GM12878 (cell line): ENCODE results near the gene INO80E. TPM values are rescaled to one million over a fixed set of nuclear protein-coding genes. Genes with fewer than 3 reads are reported as not detected.

Experiments used
- ATAC-seq: fragments of 200-7000 bp; cut with Tn5 transposase; 3 replicates; pipeline ENCODE4 v1.9.1; 2020; ENCODE audit warnings: mild to moderate bottlenecking, moderate library complexity
- BruUV-seq: library from RNA; stranded (reverse); fragments of 400-500 nt; replicated peaks from 2 replicates; lab custom pipeline; 2021; lab: Mats Ljungman, UMichigan
- CTCF ChIA-PET: fragments of 300-600 bp; sonication (Branson Sonifier 250); formaldehyde crosslinking; extraction: SDS; loops from one replicate; lab custom pipeline; 2021; ENCODE audit warnings: inconsistent platforms; lab: Yijun Ruan, JAX
- POLR2A ChIA-PET: fragments of 350-600 bp; formaldehyde crosslinking; extraction: SDS; loops from one replicate; lab custom pipeline; 2021; ENCODE audit warnings: inconsistent platforms; lab: Charles Lee
- RAD21 ChIA-PET: fragments of 300-600 bp; sonication (Branson Sonifier 250); formaldehyde crosslinking; loops from one replicate; lab custom pipeline; 2023; ENCODE audit warnings: antibody characterized with exemption; ENCODE audit not compliant: unreplicated experiment; lab: Charles Lee
- SMC1A ChIA-PET: fragments of 300-600 bp; sonication (Branson Sonifier 250); formaldehyde crosslinking; loops from one replicate; lab custom pipeline; 2023; ENCODE audit not compliant: unreplicated experiment, uncharacterized antibody; lab: Charles Lee
- DNase-seq: peaks from one replicate; pipeline ENCODE4 v3.0.0-alpha.2; 2011; ENCODE audit warnings: low read depth, low spot score
- FAIRE-seq: peaks from 3 replicates; lab custom pipeline; 2011; peaks lifted over from hg19 to GRCh38; lab: Jason Lieb, UNC
- H2AFZ ChIP-seq: 2 replicates; pipeline ENCODE4 v1.6.0; 2011; ENCODE audit warnings: low read depth, low read length, control low read depth; ENCODE audit not compliant: control insufficient read depth
- H3K27ac ChIP-seq: 2 replicates; pipeline ENCODE4 v1.5.1; 2011; ENCODE audit warnings: control low read depth; ENCODE audit not compliant: control insufficient read depth, insufficient read depth
- H3K27me3 ChIP-seq, 2 experiments: replicated peaks in 1 of 2; 2 replicates each; pipeline versions ENCODE4 v1.6.0 to v1.6.1; 2011; ENCODE audit warnings: low read length in 1 of 2; ENCODE audit not compliant: control insufficient read depth in 2 of 2, insufficient read depth in 2 of 2
- H3K36me3 ChIP-seq, 2 experiments: 2 replicates each; pipeline ENCODE4 v1.5.1; 2011; ENCODE audit warnings: low read length in 1 of 2; ENCODE audit not compliant: control insufficient read depth in 2 of 2, insufficient read depth in 2 of 2
- H3K4me1 ChIP-seq: 2 replicates; pipeline ENCODE4 v1.6.1; 2011; ENCODE audit warnings: mild to moderate bottlenecking, low read length, moderate library complexity, mixed read lengths; ENCODE audit not compliant: control insufficient read depth, insufficient read depth
- H3K4me2 ChIP-seq: 2 replicates; pipeline ENCODE4 v1.6.0; 2011; ENCODE audit warnings: control low read depth; ENCODE audit not compliant: control insufficient read depth, insufficient read depth
- H3K4me3 ChIP-seq: fragments of 200-600 bp; sonication (generic); 2 replicates; pipeline ENCODE4 v1.5.1; 2016
- H3K79me2 ChIP-seq: 2 replicates; pipeline ENCODE4 v1.6.0; 2011; ENCODE audit warnings: low read length; ENCODE audit not compliant: control insufficient read depth, insufficient read depth
- H3K9ac ChIP-seq: 2 replicates; pipeline ENCODE4 v1.8.0; 2011; ENCODE audit warnings: low read length, control low read depth, mixed read lengths; ENCODE audit not compliant: control insufficient read depth, insufficient read depth
- H3K9me3 ChIP-seq: replicated peaks from 3 replicates; pipeline ENCODE4 v1.5.1; 2011; ENCODE audit warnings: mild to moderate bottlenecking, low read length; ENCODE audit not compliant: control insufficient read depth, insufficient read depth
- H4K20me1 ChIP-seq: 2 replicates; pipeline ENCODE4 v1.6.0; 2011; ENCODE audit not compliant: control insufficient read depth, insufficient read depth
- CBX5 ChIP-seq: sonication (generic); IDR thresholded peaks from 2 replicates; pipeline ENCODE4 v1.6.1; 2016; ENCODE audit warnings: low read depth, moderate library complexity, mild to moderate bottlenecking, inconsistent platforms
- E2F4 ChIP-seq: IDR thresholded peaks from 2 replicates; pipeline ENCODE4 v1.6.1; 2012; ENCODE audit warnings: low read depth, low read length, improper control_type of control experiment
- GABPA ChIP-seq: IDR thresholded peaks from 2 replicates; pipeline ENCODE4 v1.6.1; 2014; ENCODE audit warnings: antibody characterized with exemption, low read depth, mild to moderate bottlenecking, inconsistent platforms
- NRF1 ChIP-seq: conservative IDR thresholded peaks from 2 replicates; pipeline ENCODE4 v1.6.1; 2011; ENCODE audit warnings: mild to moderate bottlenecking, low read depth, low read length, improper control_type of control experiment
- RB1 ChIP-seq: fragments of 450-650 bp; formaldehyde crosslinking; IDR thresholded peaks from 2 replicates; pipeline ENCODE4 v1.6.1; 2017; ENCODE audit warnings: mild to moderate bottlenecking, borderline replicate concordance
- RFX5 ChIP-seq: IDR thresholded peaks from 2 replicates; pipeline ENCODE4 v1.6.1; 2011; ENCODE audit warnings: low read depth, low read length, improper control_type of control experiment
- SMAD1 ChIP-seq: fragments of 450-650 bp; IDR thresholded peaks from 2 replicates; pipeline ENCODE4 v1.6.1; 2018; ENCODE audit warnings: mild to moderate bottlenecking, low read depth; ENCODE audit not compliant: partially characterized antibody
- TBL1XR1 ChIP-seq: IDR thresholded peaks from 2 replicates; pipeline ENCODE4 v1.6.1; 2012; ENCODE audit warnings: low read depth, low read length, improper control_type of control experiment
- ZNF687 ChIP-seq: fragments of 450-650 bp; IDR thresholded peaks from 2 replicates; pipeline ENCODE4 v1.6.1; 2017; ENCODE audit warnings: mild to moderate bottlenecking, moderate library complexity
- WGBS: methylation state at CpG from one replicate; pipeline ENCODE4 v1.1.6; 2016; ENCODE audit warnings: low lambda C conversion rate; ENCODE audit not compliant: insufficient replicate concordance, insufficient coverage; ENCODE audit errors: missing lambda C conversion rate; 5-methylcytosine and 5-hydroxymethylcytosine counted together
- in situ Hi-C: fragments of 300-500 bp; cut with MboI; formaldehyde crosslinking; loops from 9 replicates; pipeline ENCODE4 v1.14.3; 2018; ENCODE audit warnings: mixed read lengths
- intact Hi-C: fragments of 100-400 bp; cut with micrococcal nuclease; formaldehyde crosslinking; loops from one replicate; pipeline ENCODE4 v1.14.2; 2022; ENCODE audit not compliant: unreplicated experiment
- polyA plus RNA-seq, 11 experiments: library from polyadenylated mRNA; depleted of rRNA in 4 of 11; unstranded in 6 of 11; stranded (reverse) in 5 of 11; fragments of >200 nt; fragmentation: Nextera tagmentation in 4 of 11; fragmentation: Illumina TruSeq in 1 of 11; extraction: Ambion mirVana in 4 of 11; extraction: Trizol in 1 of 11; gene quantifications; 1 replicate in 1 of 11; 2 replicates in 10 of 11; pipeline versions ENCODE4 v1.2.1 to v1.2.3, GENCODE V29; 2011 to 2016; ENCODE audit warnings: inconsistent platforms in 2 of 11, missing spikeins in 2 of 11, low read depth in 1 of 11
- total RNA-seq, 4 experiments: library from RNA; depleted of rRNA in 3 of 4; stranded (reverse); fragments of >200 nt in 3 of 4; fragmentation: Illumina TruSeq in 1 of 4; extraction: Trizol in 1 of 4; gene quantifications; 2 replicates each; pipeline versions ENCODE4 v1.2.1 to v1.2.3, GENCODE V29; 2013 to 2021
- TF ChIP-seq, protein P1 (sequence below): fragments of 450-650 bp; IDR thresholded peaks from 2 replicates; pipeline ENCODE4 v1.6.1; 2018; ENCODE audit warnings: borderline replicate concordance, mild to moderate bottlenecking; ENCODE audit not compliant: partially characterized antibody
- TF ChIP-seq, protein P2 (sequence below): fragments of 450-650 bp; IDR thresholded peaks from 2 replicates; pipeline ENCODE4 v1.6.1; 2018; ENCODE audit warnings: mild to moderate bottlenecking, low read depth, moderate library complexity; ENCODE audit not compliant: partially characterized antibody

The INO80E gene
- total and polyA plus RNA-seq, 10 of the 15 experiments (the other 5 are each of a cell fraction or from before 2014, with no cell fraction given): 0.39 to 74.0 (median 33.0) TPM

DNA sequence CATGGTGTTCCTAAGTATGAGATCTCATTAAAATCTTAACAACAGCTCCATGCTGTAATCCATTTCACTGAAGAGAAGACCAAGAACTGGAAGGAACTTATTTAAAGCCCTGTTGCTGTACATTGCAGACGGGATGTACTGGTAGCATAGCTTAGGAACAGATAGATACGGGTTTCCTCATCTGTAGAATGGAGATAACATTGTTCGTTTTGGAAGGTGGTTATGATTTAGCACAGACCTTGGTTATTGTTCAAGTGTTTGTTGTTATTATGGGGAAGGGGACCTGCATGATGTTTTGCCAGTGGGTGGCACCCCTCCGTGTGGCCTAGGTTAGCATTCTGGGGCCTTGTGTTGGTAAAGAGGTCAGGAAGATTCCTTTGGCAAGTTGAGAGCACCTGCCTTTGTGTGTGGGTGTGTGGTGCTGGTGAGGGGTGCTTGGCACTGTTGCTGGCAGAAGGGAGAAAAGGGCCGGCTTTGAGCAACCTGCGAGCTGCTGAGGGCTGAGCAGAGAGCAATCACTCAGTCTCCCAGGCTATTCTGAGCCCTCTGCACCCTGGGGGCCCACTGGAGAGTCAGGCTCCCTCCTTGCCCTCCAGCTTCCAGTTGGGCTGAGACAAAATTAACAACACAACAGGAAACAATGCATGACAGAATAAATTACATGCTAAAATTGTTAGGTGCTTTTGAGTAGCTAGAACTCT is 20.1 kb upstream of the INO80E start:
- peak; percentile 68 for FAIRE-seq
- in situ Hi-C loops: no loop called here
- 0 out of 3 replicates have a peak, but pooled peaks have one; percentile 4 for ATAC-seq
- Histone ChIP-seq H3K4me3 (peak overlapping the region; percentile 99), H3K9me3 (no peaks in the 10 kb centered on the region; the same call in 2 of the 3 replicates), H4K20me1 (no peaks in the 10 kb centered on the region), H2AFZ (no peak overlapping the region), H3K4me2 (peak overlapping the region; percentile 91), H3K36me3 (peaks cover 14 to 15% of the 10 kb centered on the region in 2 experiments), H3K27ac (peak overlapping the region; percentile 32), H3K9ac (peak overlapping the region; percentile 86), H3K79me2 (peaks cover 37% of the 10 kb centered on the region), H3K27me3 (no peaks in the 10 kb centered on the region), H3K4me1 (peaks cover 9% of the 10 kb centered on the region)
- WGBS: 13% methylated on average over 6 of the region's 6 CpGs
- ChIA-PET SMC1A (interaction anchor here (0.8 to 3.2 kb wide), 6 partner anchors 10 to 119 kb away, joined by 3 to 11 read pairs (median 3); partner anchors contain the start of gene TMEM219), CTCF (interaction anchor here (0.5 to 2.8 kb wide), 17 partner anchors 13 to 1053 kb away, joined by 3 to 14 read pairs (median 4); partner anchors contain the start of genes INO80E, KCTD13 and TMEM219), POLR2A (interaction anchor here (0.6 to 6.0 kb wide), 8 partner anchors 10 to 85 kb away, joined by 3 to 53 read pairs (median 8); partner anchors contain the start of genes HIRIP3, INO80E and TMEM219), RAD21 (interaction anchor here (0.8 kb wide), 1 partner anchor 128 kb away, joined by 5 read pairs; no protein-coding TSS in a partner anchor)
- BruUV-seq: no TSS peak
- no peak for DNase-seq
- intact Hi-C loops: no loop called here
- TF ChIP-seq, protein P1, sequence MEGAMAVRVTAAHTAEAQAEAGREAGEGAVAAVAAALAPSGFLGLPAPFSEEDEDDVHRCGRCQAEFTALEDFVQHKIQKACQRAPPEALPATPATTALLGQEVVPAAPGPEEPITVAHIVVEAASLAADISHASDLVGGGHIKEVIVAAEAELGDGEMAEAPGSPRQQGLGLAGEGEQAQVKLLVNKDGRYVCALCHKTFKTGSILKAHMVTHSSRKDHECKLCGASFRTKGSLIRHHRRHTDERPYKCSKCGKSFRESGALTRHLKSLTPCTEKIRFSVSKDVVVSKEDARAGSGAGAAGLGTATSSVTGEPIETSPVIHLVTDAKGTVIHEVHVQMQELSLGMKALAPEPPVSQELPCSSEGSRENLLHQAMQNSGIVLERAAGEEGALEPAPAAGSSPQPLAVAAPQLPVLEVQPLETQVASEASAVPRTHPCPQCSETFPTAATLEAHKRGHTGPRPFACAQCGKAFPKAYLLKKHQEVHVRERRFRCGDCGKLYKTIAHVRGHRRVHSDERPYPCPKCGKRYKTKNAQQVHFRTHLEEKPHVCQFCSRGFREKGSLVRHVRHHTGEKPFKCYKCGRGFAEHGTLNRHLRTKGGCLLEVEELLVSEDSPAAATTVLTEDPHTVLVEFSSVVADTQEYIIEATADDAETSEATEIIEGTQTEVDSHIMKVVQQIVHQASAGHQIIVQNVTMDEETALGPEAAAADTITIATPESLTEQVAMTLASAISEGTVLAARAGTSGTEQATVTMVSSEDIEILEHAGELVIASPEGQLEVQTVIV: no peak
- TF ChIP-seq RFX5 (no peak), SMAD1 (no peak), GABPA (no peak), CBX5 (no peak), E2F4 (no peak), RB1 (no peak), NRF1 (no peak), TBL1XR1 (no peak), ZNF687 (no peak)
- TF ChIP-seq, protein P2, sequence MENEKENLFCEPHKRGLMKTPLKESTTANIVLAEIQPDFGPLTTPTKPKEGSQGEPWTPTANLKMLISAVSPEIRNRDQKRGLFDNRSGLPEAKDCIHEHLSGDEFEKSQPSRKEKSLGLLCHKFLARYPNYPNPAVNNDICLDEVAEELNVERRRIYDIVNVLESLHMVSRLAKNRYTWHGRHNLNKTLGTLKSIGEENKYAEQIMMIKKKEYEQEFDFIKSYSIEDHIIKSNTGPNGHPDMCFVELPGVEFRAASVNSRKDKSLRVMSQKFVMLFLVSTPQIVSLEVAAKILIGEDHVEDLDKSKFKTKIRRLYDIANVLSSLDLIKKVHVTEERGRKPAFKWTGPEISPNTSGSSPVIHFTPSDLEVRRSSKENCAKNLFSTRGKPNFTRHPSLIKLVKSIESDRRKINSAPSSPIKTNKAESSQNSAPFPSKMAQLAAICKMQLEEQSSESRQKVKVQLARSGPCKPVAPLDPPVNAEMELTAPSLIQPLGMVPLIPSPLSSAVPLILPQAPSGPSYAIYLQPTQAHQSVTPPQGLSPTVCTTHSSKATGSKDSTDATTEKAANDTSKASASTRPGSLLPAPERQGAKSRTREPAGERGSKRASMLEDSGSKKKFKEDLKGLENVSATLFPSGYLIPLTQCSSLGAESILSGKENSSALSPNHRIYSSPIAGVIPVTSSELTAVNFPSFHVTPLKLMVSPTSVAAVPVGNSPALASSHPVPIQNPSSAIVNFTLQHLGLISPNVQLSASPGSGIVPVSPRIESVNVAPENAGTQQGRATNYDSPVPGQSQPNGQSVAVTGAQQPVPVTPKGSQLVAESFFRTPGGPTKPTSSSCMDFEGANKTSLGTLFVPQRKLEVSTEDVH: no peak
